Progenitor cell of endocrine pancreas (in vitro differentiated cells): ENCODE measurements around the gene ARIH2. TPM values are rescaled to one million over a fixed set of nuclear protein-coding genes. Genes with fewer than 3 reads are reported as not detected.

Source experiments
- DNase-seq: peaks from one replicate; pipeline ENCODE4 v3.0.0; 2021; ENCODE audit warnings: low spot score; ENCODE audit not compliant: unreplicated experiment
- H3K27ac Mint-ChIP-seq: 2 replicates; pipeline ENCODE4 v1.8.0; 2021; ENCODE audit warnings: mild to moderate bottlenecking, moderate library complexity, mixed read lengths
- H3K27me3 Mint-ChIP-seq: 2 replicates; pipeline ENCODE4 v1.8.0; 2021; ENCODE audit warnings: mixed read lengths
- H3K36me3 Mint-ChIP-seq: 2 replicates; pipeline ENCODE4 v1.8.0; 2022; ENCODE audit warnings: mixed read lengths; ENCODE audit not compliant: insufficient read depth
- H3K4me1 Mint-ChIP-seq: 2 replicates; pipeline ENCODE4 v1.8.0; 2021; ENCODE audit warnings: low read depth, mixed read lengths
- H3K4me3 Mint-ChIP-seq: 2 replicates; pipeline ENCODE4 v1.8.0; 2021; ENCODE audit warnings: low read depth, mild to moderate bottlenecking, moderate library complexity, mixed read lengths
- H3K9me3 Mint-ChIP-seq: 2 replicates; pipeline ENCODE4 v1.8.0; 2021; ENCODE audit warnings: low read depth, mixed read lengths
- total RNA-seq: library from RNA; stranded (reverse); gene quantifications from 2 replicates; pipeline ENCODE4 v1.2.1, GENCODE V29; 2021
- TF ChIP-seq, protein P1 (sequence below): fragments of 200-600 bp; sonication (generic); IDR thresholded peaks from one replicate; pipeline ENCODE4 v1.5.0; 2021; ENCODE audit warnings: antibody characterized with exemption, mild to moderate bottlenecking; ENCODE audit not compliant: unreplicated experiment

The ARIH2 gene
- total RNA-seq, 1 donor from 2014 or later = 105 TPM

GRCh38 chr3:48950051-48950450 lies 31.4 kb downstream of the ARIH2 start:
- no peak for DNase-seq
- H3K4me3 Mint-ChIP-seq = no peak overlapping the region
- H3K27me3 Mint-ChIP-seq = no peaks in the 10 kb centered on the region
- peaks cover 8% of the 10 kb centered on the region for H3K36me3 Mint-ChIP-seq
- no peaks in the 10 kb centered on the region for H3K9me3 Mint-ChIP-seq
- TF ChIP-seq, protein P1, sequence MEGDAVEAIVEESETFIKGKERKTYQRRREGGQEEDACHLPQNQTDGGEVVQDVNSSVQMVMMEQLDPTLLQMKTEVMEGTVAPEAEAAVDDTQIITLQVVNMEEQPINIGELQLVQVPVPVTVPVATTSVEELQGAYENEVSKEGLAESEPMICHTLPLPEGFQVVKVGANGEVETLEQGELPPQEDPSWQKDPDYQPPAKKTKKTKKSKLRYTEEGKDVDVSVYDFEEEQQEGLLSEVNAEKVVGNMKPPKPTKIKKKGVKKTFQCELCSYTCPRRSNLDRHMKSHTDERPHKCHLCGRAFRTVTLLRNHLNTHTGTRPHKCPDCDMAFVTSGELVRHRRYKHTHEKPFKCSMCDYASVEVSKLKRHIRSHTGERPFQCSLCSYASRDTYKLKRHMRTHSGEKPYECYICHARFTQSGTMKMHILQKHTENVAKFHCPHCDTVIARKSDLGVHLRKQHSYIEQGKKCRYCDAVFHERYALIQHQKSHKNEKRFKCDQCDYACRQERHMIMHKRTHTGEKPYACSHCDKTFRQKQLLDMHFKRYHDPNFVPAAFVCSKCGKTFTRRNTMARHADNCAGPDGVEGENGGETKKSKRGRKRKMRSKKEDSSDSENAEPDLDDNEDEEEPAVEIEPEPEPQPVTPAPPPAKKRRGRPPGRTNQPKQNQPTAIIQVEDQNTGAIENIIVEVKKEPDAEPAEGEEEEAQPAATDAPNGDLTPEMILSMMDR = no peak
- peaks cover 9% of the 10 kb centered on the region for H3K4me1 Mint-ChIP-seq
- no peak overlapping the region for H3K27ac Mint-ChIP-seq

- H3K9me3 Mint-ChIP-seq = no peaks in the 10 kb centered on the region
- DNase-seq = no peak
- H3K4me1 Mint-ChIP-seq = peaks cover 6% of the 10 kb centered on the region
- H3K4me3 Mint-ChIP-seq = no peak overlapping the region
- peaks cover 10% of the 10 kb centered on the region for H3K36me3 Mint-ChIP-seq
- no peaks in the 10 kb centered on the region for H3K27me3 Mint-ChIP-seq
- TF ChIP-seq, protein P1 = no peak
- H3K27ac Mint-ChIP-seq = no peak overlapping the region
Observed at GRCh38 chr3:48951764-48952163, 33.1 kb downstream of the ARIH2 start.

- TF ChIP-seq, protein P1 = peak; percentile 60
Observed at GRCh38 chr3:48952510-48953118, 34.0 kb downstream of the ARIH2 start.

DNA sequence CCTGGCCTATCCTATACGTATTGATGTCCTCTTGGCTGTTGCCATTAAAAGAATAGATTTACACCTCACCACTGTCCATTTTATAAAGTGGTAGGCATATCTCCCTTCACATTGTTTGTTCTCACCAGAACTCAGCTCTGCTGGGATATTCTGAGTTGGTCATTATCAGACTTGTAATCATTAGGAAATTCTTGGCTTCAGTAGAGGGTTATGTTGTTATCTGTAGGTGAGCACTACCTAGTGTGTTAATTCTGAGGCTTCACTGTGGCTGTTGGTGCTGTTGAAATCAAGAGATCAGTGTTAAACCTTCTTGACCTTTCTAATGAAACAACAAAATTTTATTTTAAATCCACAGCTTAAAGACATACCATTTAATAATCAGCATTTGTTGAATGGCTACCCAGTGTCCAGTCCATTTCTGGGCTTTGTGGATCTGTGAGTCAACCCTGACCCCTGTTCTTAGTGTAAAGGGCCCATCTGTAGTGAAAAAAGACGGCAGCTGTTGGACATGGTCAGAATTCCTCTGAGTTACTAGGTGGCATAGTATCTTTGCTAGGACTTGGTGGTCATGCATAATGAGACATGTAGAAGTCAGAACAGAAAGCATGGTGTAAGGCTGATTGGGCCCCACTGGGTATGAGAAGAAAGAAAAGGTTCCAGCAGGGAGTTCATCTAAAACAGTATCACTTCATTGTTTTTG lies 38.5 kb downstream of the ARIH2 start:
- Mint-ChIP-seq H3K9me3 (no peaks in the 10 kb centered on the region), H3K27me3 (no peaks in the 10 kb centered on the region), H3K36me3 (peaks cover 8% of the 10 kb centered on the region), H3K4me3 (no peak overlapping the region), H3K4me1 (peaks cover 3% of the 10 kb centered on the region), H3K27ac (no peak overlapping the region)
- no peak for DNase-seq
- TF ChIP-seq, protein P1 = no peak

More at GRCh38 chr3:48952510-48953118, 34.0 kb downstream of the ARIH2 start:
- peak overlapping the region; percentile 51 for H3K27ac Mint-ChIP-seq
- no peak overlapping the region for H3K4me3 Mint-ChIP-seq
- peaks cover 6% of the 10 kb centered on the region for H3K4me1 Mint-ChIP-seq
- DNase-seq = peak; percentile 13
- peaks cover 11% of the 10 kb centered on the region for H3K36me3 Mint-ChIP-seq
- H3K27me3 Mint-ChIP-seq = no peaks in the 10 kb centered on the region
- H3K9me3 Mint-ChIP-seq = no peaks in the 10 kb centered on the region

DNA sequence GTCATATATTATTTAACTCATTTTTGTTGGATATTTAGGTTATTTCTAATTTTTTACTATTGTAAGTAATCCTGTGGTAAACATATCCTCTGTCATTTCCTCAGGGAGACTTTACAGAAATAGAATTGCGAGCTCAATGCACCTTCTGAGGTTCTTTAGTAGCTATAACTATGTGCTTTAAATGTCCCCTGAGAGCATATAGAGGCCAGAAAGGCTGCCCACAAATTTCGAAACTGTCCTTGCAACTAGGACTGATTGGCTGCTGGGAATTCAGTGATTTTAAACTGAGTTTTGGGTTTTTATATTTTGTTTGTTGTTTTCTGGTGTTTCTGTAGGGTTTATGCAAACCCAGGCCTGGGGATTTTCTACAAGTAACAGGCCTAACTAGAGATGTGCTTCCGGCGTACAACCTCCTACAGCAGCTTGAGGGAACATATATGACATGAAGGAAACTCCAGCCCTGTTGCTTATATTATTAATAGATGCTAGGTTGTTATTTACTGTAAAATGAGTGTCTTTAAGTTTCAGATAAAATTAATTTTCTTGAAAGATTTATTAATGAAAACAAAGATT lies 42.3 kb downstream of the ARIH2 start:
- DNase-seq = no peak
- Mint-ChIP-seq H3K9me3 (no peaks in the 10 kb centered on the region), H3K27ac (no peak overlapping the region), H3K36me3 (peaks cover 4% of the 10 kb centered on the region), H3K4me1 (no peaks in the 10 kb centered on the region), H3K27me3 (no peaks in the 10 kb centered on the region), H3K4me3 (no peak overlapping the region)
- TF ChIP-seq, protein P1 = no peak
